OCI-LY7 (cell line): Measurements from ENCODE around the gene CRHBP.

ENCODE experiments used
- CTCF ChIP-seq: fragments of 200-600 bp; sonication (generic); conservative IDR thresholded peaks from 2 replicates; pipeline ENCODE4 v1.5.1; 2014; ENCODE audit warnings: mild to moderate bottlenecking, antibody characterized with exemption, low read length, moderate library complexity, mixed read lengths
- EZH2phosphoT487 ChIP-seq: fragments of 200-600 bp; sonication (generic); IDR thresholded peaks from 2 replicates; pipeline ENCODE4 v1.6.1; 2018; ENCODE audit warnings: low read depth, borderline replicate concordance, mild to moderate bottlenecking, mixed run types, antibody characterized with exemption, low read length, moderate library complexity, mixed read lengths

GRCh38 chr5:76944638-76945037 lies 8.2 kb upstream of the CRHBP start:
- TF ChIP-seq CTCF (no peak), EZH2phosphoT487 (no peak)
